Ascending aorta (tissue), 2 donors: ENCODE results near the gene TCF23. TPM values are rescaled to one million over a fixed set of nuclear protein-coding genes. Genes with fewer than 3 reads are reported as not detected.
"Not testable (repeated sequence)": the region's sequence is repeated elsewhere in the genome, so short reads cannot be mapped to it uniquely, and the experiment has no call there.

Experiments
- DNase-seq, 2 donors: peaks; one replicate each; pipeline ENCODE4 v3.0.0-alpha.2; 2019; ENCODE audit warnings: low spot score in 2 of 2
- H3K27ac ChIP-seq, 2 donors: fragments of 200-600 bp; sonication (generic); one replicate each; pipeline ENCODE4 v1.5.1; 2016 to 2017; ENCODE audit warnings: mild to moderate bottlenecking in 1 of 2
- H3K27me3 ChIP-seq: fragments of 200-600 bp; sonication (generic); one replicate; pipeline ENCODE4 v1.5.1; 2017
- H3K36me3 ChIP-seq, 2 donors: fragments of 200-600 bp; sonication (generic); one replicate each; pipeline ENCODE4 v1.5.1; 2016
- H3K4me1 ChIP-seq, 2 donors: fragments of 200-600 bp; sonication (generic); one replicate each; pipeline ENCODE4 v1.5.1; 2016 to 2017; ENCODE audit warnings: mild to moderate bottlenecking in 1 of 2
- H3K4me3 ChIP-seq, 2 donors: fragments of 200-600 bp; sonication (generic); one replicate each; pipeline ENCODE4 v1.5.1; 2016 to 2017; ENCODE audit warnings: mild to moderate bottlenecking in 1 of 2
- H3K9me3 ChIP-seq, 2 donors: fragments of 200-600 bp; sonication (generic); one replicate each; pipeline ENCODE4 v1.5.1; 2016
- CTCF ChIP-seq, 3 experiments: fragments of 200-600 bp in 2 of 3; fragments of 450-650 bp in 1 of 3; sonication (generic) in 2 of 3; IDR thresholded peaks; one replicate each; pipeline ENCODE4 v1.5.1; 2016 to 2019; ENCODE audit warnings: antibody characterized with exemption in 3 of 3, mild to moderate bottlenecking in 1 of 3, moderate library complexity in 1 of 3
- intact Hi-C: fragments of 100-400 bp; cut with DNase I; formaldehyde crosslinking; loops from one replicate; pipeline ENCODE4 v1.15.1; 2023
- total RNA-seq: library from RNA; depleted of rRNA; stranded (reverse); fragments of >200 nt; gene quantifications from one replicate; pipeline ENCODE4 v1.1.0, GENCODE V29; 2016

The TCF23 gene
- total RNA-seq, 1 donor from 2014 or later: not detected

GRCh38 chr2:27191070-27191829 lies 42.4 kb downstream of the TCF23 start:
- intact Hi-C loops: loop anchor here (1.0 to 2.0 kb wide), 2 partner anchors 21 to 92 kb away; no protein-coding TSS in a partner anchor
- Histone ChIP-seq H3K9me3 (no peaks in the 10 kb centered on the region), H3K27ac (no peak overlapping the region), H3K4me3 (no peak overlapping the region), H3K36me3 (no peaks in the 10 kb centered on the region), H3K27me3 (no peaks in the 10 kb centered on the region), H3K4me1 (peaks cover 0 to under 1% of the 10 kb centered on the region in 2 donors)
- peak; percentile 42 to 60 (median 56) for TF ChIP-seq CTCF (IDR thresholded peaks at IDR 0.05)
- no peak for DNase-seq

- no peak for TF ChIP-seq CTCF (IDR thresholded peaks at IDR 0.05)
- no peaks in the 10 kb centered on the region for H3K27me3 ChIP-seq
- DNase-seq: no peak
- H3K9me3 ChIP-seq: no peaks in the 10 kb centered on the region
- no peaks in the 10 kb centered on the region for H3K4me1 ChIP-seq
- no peaks in the 10 kb centered on the region for H3K36me3 ChIP-seq
- no peak overlapping the region for H3K27ac ChIP-seq
- no peak overlapping the region for H3K4me3 ChIP-seq
- intact Hi-C loops: no loop called here
Observed at GRCh38 chr2:27194538-27195354, 45.9 kb downstream of the TCF23 start.

- H3K9me3 ChIP-seq, H3K36me3 ChIP-seq, H3K27ac ChIP-seq, H3K4me1 ChIP-seq, DNase-seq, H3K4me3 ChIP-seq, H3K27me3 ChIP-seq, intact Hi-C loops: not testable (repeated sequence)
Observed at GRCh38 chr2:27195799-27196198, 47.0 kb downstream of the TCF23 start.

GRCh38 chr2:27198068-27198467 lies 49.3 kb downstream of the TCF23 start:
- intact Hi-C loops, H3K9me3 ChIP-seq, H3K27ac ChIP-seq, H3K4me3 ChIP-seq, DNase-seq, H3K4me1 ChIP-seq, H3K27me3 ChIP-seq: not testable (repeated sequence)
- H3K36me3 ChIP-seq: peaks cover 12 to 24% of the 10 kb centered on the region in 2 donors

GRCh38 chr2:27198627-27199026 lies 49.8 kb downstream of the TCF23 start:
- Histone ChIP-seq H3K9me3 (no peaks in the 10 kb centered on the region), H3K36me3 (peaks cover 14 to 27% of the 10 kb centered on the region in 2 donors), H3K4me1 (no peaks in the 10 kb centered on the region), H3K27ac (no peak overlapping the region), H3K4me3 (no peak overlapping the region), H3K27me3 (no peaks in the 10 kb centered on the region)
- DNase-seq: no peak
- no peak for TF ChIP-seq CTCF (IDR thresholded peaks at IDR 0.05)
- intact Hi-C loops: no loop called here

- Histone ChIP-seq H3K9me3 (no peaks in the 10 kb centered on the region), H3K4me3 (no peak overlapping the region), H3K27me3 (no peaks in the 10 kb centered on the region), H3K4me1 (no peaks in the 10 kb centered on the region), H3K36me3 (peaks cover 20 to 33% of the 10 kb centered on the region in 2 donors), H3K27ac (no peak overlapping the region)
- intact Hi-C loops: no loop called here
- no peak for TF ChIP-seq CTCF (IDR thresholded peaks at IDR 0.05)
- no peak for DNase-seq
Observed at GRCh38 chr2:27199241-27199640, 50.4 kb downstream of the TCF23 start.
